ENCODE measurements around the gene WTAP.
"Not testable (repeated sequence)": the region's sequence is repeated elsewhere in the genome, so short reads cannot be mapped to it uniquely, and the experiment has no call there.

The WTAP gene

GRCh38 chr6:159729598-159730331, 2.5 kb downstream of the WTAP start:
- no peak for DNase-seq (ENCODE audit: low read depth)

DNA sequence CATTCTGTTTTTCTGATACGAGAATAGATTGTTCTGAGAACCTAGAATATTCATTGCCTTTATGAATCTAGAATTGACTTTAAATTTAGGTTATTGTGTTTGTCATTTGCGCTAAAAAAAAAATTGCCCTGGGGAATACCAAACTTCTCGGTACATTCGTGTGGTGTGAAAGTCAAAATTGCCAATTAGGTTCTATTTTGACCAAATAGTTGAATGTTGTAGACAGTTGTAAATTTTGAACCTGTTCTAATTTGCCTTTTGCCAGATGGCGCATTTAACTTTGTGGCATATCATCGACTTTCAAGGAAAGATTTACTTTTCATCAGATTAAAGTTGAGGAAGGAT, 3.0 kb downstream of the WTAP start:
- DNase-seq (ENCODE audit: low read depth) = no peak

- not testable (repeated sequence) for DNase-seq (ENCODE audit: low read depth)
Measured at GRCh38 chr6:159732550-159732949, 5.2 kb downstream of the WTAP start.

GRCh38 chr6:159733395-159733794, 6.1 kb downstream of the WTAP start:
- not testable (repeated sequence) for DNase-seq (ENCODE audit: low read depth)

GRCh38 chr6:159736908-159737307, 9.6 kb downstream of the WTAP start:
- DNase-seq (ENCODE audit: low read depth) = no peak

DNA sequence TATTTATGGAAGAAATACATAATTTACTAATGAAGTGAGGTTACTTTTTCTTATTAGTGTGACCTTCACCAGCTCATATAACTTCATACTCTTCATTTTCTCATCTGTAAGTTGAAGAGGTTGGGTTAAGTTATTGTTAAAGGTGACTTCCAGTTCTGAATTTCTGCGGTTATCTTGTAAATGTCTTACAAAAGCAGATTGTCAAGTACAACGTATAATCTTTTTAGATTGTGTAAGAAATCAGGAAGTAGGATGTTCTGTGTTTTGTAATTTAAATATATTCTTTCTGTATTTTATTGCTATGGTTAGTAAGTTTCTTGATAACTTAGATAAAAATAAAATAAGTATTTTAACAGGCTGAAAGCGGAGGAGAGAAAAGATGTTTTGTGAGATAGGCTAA, 12.0 kb downstream of the WTAP start:
- DNase-seq (ENCODE audit: low read depth) = no peak

GRCh38 chr6:159742165-159742564, 14.9 kb downstream of the WTAP start:
- DNase-seq (ENCODE audit: low read depth) = no peak

DNA sequence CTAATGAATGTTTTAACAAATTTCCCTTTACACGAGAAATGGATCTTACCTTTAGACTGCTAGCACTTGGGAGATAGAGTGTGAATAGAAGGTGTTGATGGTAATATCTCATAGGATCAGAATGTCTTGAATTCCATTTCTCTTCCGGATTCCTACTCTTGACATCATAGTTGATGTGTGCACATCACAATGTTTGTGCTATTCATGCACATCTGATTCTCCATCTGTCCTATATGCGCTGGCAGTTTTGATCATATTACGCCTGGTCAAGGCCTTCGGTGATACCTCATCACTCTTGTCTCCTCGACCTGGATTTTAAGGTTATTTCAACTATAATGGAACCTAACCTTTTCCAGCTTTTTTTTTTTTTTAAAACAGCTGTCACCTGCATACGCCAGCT, 17.8 kb downstream of the WTAP start:
- no peak for DNase-seq (ENCODE audit: low read depth)

- DNase-seq (ENCODE audit: low read depth) = no peak
Measured at GRCh38 chr6:159746759-159747158, 19.5 kb downstream of the WTAP start.

DNA sequence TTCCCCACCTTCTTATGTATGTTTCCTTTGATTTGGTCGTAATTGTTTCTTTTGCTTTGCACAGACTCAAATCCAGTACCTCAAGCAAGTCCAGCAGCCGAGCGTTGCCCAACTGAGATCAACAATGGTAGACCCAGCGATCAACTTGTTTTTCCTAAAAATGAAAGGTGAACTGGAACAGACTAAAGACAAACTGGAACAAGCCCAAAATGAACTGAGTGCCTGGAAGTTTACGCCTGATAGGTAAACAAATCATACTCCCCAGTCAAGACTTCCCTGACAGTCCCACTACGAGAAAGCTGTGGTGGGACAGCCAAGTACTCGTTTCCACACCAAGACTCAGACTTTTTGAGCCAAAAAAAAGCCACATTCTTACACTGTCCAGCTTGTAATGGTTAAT, 20.8 kb downstream of the WTAP start:
- not testable (repeated sequence) for DNase-seq (ENCODE audit: low read depth)

- DNase-seq (ENCODE audit: low read depth) = no peak
Measured at GRCh38 chr6:159751448-159751847, 24.1 kb downstream of the WTAP start.

DNA sequence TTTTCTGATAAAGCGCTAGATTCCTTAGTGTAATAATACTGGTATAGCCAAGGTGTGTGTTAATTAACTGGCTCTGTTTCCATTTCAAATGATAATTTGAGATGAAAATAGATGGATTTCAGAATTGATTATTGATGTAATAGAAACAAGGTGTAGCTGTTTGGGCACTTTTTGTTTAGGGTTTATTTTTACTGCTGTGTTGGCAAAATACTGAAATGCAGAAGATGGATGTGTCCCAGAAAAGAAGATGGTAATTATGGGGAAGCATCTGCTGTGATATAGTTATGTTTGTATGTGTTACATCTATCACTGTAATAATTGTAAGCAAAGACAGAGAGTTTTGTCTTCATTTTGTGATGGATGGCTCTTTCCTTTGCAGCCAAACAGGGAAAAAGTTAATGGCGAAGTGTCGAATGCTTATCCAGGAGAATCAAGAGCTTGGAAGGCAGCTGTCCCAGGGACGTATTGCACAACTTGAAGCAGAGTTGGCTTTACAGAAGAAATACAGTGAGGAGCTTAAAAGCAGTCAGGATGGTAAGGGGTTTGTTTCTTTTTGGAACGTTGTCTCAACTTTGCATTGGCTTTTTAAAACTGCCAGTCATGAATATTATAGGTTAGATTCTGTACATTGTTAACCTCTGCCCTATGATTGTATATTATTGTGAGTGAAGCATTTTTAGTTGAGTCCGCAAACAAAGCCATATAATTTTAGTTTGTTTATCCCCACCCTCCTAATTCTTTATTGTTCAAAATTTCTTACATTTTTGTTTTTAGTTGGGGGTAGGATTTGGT, 26.0 kb downstream of the WTAP start:
- no peak for DNase-seq (ENCODE audit: low read depth)

GRCh38 chr6:159754401-159754800, 27.1 kb downstream of the WTAP start:
- no peak for DNase-seq (ENCODE audit: low read depth)

DNA sequence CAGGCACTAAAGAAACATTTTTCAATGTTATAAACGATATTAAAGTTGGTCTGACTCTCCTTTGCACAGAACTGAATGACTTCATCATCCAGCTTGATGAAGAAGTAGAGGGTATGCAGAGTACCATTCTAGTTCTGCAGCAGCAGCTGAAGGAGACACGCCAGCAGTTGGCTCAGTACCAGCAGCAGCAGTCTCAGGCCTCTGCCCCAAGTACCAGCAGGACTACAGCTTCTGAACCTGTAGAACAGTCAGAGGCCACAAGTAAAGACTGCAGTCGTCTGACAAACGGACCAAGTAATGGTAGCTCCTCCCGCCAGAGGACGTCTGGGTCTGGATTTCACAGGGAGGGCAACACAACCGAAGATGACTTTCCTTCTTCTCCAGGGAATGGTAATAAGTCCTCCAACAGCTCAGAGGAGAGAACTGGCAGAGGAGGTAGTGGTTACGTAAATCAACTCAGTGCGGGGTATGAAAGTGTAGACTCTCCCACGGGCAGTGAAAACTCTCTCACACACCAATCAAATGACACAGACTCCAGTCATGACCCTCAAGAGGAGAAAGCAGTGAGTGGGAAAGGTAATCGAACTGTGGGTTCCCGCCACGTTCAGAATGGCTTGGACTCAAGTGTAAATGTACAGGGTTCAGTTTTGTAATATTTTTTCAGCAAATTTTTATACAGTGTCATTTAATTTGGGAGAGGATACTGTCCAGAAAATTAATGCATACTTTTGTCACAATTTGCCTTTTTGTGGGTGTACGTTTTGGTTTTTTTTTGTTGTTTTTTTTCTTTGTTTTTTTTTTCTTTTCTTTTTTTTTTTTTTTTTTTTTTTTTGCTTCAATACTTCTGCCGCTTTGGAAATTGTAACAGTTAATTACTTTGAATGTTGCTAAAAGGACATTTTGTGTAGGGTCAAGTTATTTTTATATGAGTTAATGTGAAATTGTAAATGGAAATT, 27.9 kb downstream of the WTAP start:
- no peak for DNase-seq (ENCODE audit: low read depth)

GRCh38 chr6:159756508-159756907, 29.2 kb downstream of the WTAP start:
- no peak for DNase-seq (ENCODE audit: low read depth)

DNA sequence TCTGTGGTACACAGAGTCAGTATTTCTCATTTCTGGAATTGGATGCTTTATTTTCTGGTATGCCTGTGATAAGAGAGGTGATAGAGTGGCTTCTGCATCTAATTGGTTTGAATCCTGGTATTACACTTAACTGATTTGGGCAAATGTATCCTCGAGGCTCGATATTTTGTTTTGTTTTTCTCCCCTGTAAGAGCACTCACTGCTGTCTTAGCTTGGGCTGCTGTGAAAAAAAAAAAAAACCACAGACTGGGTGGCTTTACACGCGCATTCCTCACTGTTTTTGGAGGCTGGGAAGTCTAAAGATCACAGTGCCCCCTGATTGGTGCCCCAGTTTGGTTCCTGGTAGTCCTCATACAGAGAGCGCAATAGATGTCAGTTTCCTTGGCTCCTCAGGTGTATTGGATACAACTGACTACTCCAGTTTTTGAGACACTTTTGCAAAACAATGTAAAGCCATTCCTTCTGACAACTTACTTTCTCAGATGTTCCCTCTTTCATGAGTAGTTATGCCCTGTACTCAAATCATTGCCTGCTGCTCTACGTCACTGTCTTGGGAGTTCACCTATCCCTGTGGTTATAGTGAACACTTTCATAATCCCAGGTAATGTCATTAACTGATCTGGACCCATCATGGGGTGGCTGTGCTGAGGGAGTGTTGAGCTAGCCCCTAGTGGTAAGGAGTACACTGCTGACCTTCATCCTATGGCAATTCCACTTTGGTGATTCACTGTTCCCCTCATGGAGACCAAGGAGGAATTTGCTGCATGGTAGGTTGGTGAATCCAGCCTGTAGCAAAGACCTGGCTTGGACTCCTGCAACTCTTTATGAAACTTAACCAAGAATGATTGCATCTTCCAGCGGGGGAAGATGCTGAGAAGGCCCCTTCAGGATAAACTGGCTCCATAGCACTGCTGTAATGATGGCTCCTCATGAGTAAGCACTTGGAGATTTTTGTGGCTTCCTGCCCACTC, 31.0 kb downstream of the WTAP start:
- DNase-seq (ENCODE audit: low read depth) = no peak

- no peak for DNase-seq (ENCODE audit: low read depth)
Measured at GRCh38 chr6:159759645-159760044, 32.3 kb downstream of the WTAP start.

DNA sequence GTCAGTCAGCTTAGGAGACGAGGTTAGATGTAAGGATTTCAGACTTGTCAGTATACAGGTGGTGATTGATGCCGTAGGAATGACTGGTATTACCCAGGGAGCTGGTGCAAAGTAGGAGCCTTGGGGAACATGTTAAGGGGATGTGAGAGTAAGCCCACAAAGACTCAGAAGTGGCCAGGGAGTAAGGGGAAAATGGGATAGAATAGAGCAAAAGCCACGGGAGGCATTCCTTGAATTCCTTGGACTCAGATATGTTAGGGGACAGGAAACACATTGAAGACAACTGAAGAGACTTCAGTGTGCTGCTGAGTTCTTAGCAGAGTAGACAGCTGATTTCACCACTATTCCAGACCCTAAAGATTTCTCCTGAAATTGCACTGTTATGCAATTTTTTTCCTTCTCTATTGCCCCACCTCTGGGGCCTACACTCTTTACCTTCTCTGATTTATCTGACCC, 33.3 kb downstream of the WTAP start:
- DNase-seq (ENCODE audit: low read depth) = no peak

- DNase-seq (ENCODE audit: low read depth) = no peak
Measured at GRCh38 chr6:159761129-159761872, 34.0 kb downstream of the WTAP start.

GRCh38 chr6:159761873-159762680, 34.8 kb downstream of the WTAP start, which contains the start of gene ACAT2:
Gene ACAT2 (plus strand): TSS chr6:159762045. CDS start chr6:159762088, 43 bp downstream.
- peak; percentile 87 for DNase-seq (ENCODE audit: low read depth)
